Trophoblast cell (in vitro differentiated cells and primary cell): ENCODE results near the gene MRFAP1.

Experiments used
- DNase-seq, 2 donors: peaks; one replicate each; pipeline ENCODE4 v3.0.0-alpha.2; 2016
- H2AFZ ChIP-seq: 2 replicates; pipeline ENCODE4 v1.6.1; 2013; ENCODE audit warnings: low read length, moderate library complexity, mild to moderate bottlenecking; ENCODE audit not compliant: insufficient read depth, poor library complexity
- H2AK5ac ChIP-seq: 2 replicates; pipeline ENCODE4 v1.6.1; 2013; ENCODE audit warnings: mild to moderate bottlenecking, low read length
- H2BK120ac ChIP-seq: 2 replicates; pipeline ENCODE4 v1.6.1; 2013; ENCODE audit warnings: low read length, mild to moderate bottlenecking, moderate library complexity; ENCODE audit not compliant: insufficient read depth, poor library complexity
- H2BK12ac ChIP-seq: 2 replicates; pipeline ENCODE4 v1.6.1; 2013; ENCODE audit warnings: mild to moderate bottlenecking, low read length, moderate library complexity
- H2BK5ac ChIP-seq: 2 replicates; pipeline ENCODE4 v1.6.1; 2013; ENCODE audit warnings: low read length, low read depth, moderate library complexity, mild to moderate bottlenecking; ENCODE audit not compliant: poor library complexity
- H3K14ac ChIP-seq: 2 replicates; pipeline ENCODE4 v1.6.1; 2013; ENCODE audit warnings: mild to moderate bottlenecking, low read length
- H3K18ac ChIP-seq: 2 replicates; pipeline ENCODE4 v1.6.1; 2013; ENCODE audit warnings: mild to moderate bottlenecking, low read length
- H3K23ac ChIP-seq: 2 replicates; pipeline ENCODE4 v1.6.1; 2013; ENCODE audit warnings: low read length
- H3K27ac ChIP-seq: 2 replicates; pipeline ENCODE4 v1.5.1; 2013; ENCODE audit warnings: low read depth, mild to moderate bottlenecking, inconsistent platforms, low read length, moderate library complexity
- H3K27me3 ChIP-seq: 2 replicates; pipeline ENCODE4 v1.6.1; 2013; ENCODE audit warnings: inconsistent platforms, mild to moderate bottlenecking, low read length, moderate library complexity; ENCODE audit not compliant: insufficient read depth
- H3K36me3 ChIP-seq, 2 experiments: 1 replicate in 1 of 2; 2 replicates in 1 of 2; pipeline ENCODE4 v1.6.1; 2013; ENCODE audit warnings: low read length in 2 of 2, mild to moderate bottlenecking in 2 of 2, moderate library complexity in 1 of 2; ENCODE audit not compliant: insufficient read depth in 2 of 2, control insufficient read depth in 1 of 2
- H3K4ac ChIP-seq: 2 replicates; pipeline ENCODE4 v1.6.1; 2013; ENCODE audit warnings: low read depth, mild to moderate bottlenecking, low read length, moderate library complexity
- H3K4me1 ChIP-seq, 2 experiments: 1 replicate in 1 of 2; 2 replicates in 1 of 2; pipeline ENCODE4 v1.6.1; 2013; ENCODE audit warnings: low read length in 2 of 2, mild to moderate bottlenecking in 2 of 2, moderate library complexity in 1 of 2; ENCODE audit not compliant: insufficient read depth in 2 of 2, control insufficient read depth in 1 of 2
- H3K4me2 ChIP-seq: 2 replicates; pipeline ENCODE4 v1.6.1; 2013; ENCODE audit warnings: inconsistent platforms, mild to moderate bottlenecking, low read length, moderate library complexity
- H3K4me3 ChIP-seq: 2 replicates; pipeline ENCODE4 v1.5.1; 2013; ENCODE audit warnings: mild to moderate bottlenecking, low read depth, low read length, inconsistent platforms
- H3K79me1 ChIP-seq: one replicate; pipeline ENCODE4 v1.6.1; 2013; ENCODE audit warnings: low read length
- H3K79me2 ChIP-seq: 2 replicates; pipeline ENCODE4 v1.6.1; 2013; ENCODE audit warnings: low read length, mild to moderate bottlenecking; ENCODE audit not compliant: control insufficient read depth, insufficient read depth, poor library complexity
- H3K9ac ChIP-seq: 2 replicates; pipeline ENCODE4 v1.6.1; 2013; ENCODE audit warnings: mild to moderate bottlenecking, low read length
- H3K9me3 ChIP-seq: 2 replicates; pipeline ENCODE4 v1.6.1; 2013; ENCODE audit warnings: low read depth, mild to moderate bottlenecking, control low read depth, inconsistent platforms, low read length; ENCODE audit not compliant: insufficient read depth
- H4K12ac ChIP-seq: 2 replicates; pipeline ENCODE4 v1.6.1; 2013; ENCODE audit warnings: low read depth, mild to moderate bottlenecking, low read length, moderate library complexity
- H4K8ac ChIP-seq: 2 replicates; pipeline ENCODE4 v1.6.1; 2013; ENCODE audit warnings: low read depth, mild to moderate bottlenecking, low read length, moderate library complexity
- H4K91ac ChIP-seq: one replicate; pipeline ENCODE4 v1.6.1; 2013; ENCODE audit warnings: low read depth, mild to moderate bottlenecking, low read length, moderate library complexity
- WGBS: extraction: QIAGEN DNeasy Blood & Tissue Kit; methylation state at CpG from one replicate; pipeline ENCODE4 v1.1.7; 2013; ENCODE audit warnings: missing lambda C conversion rate; ENCODE audit not compliant: insufficient read length, insufficient coverage; ENCODE audit errors: extremely low coverage; 5-methylcytosine and 5-hydroxymethylcytosine counted together

Gene MRFAP1

GRCh38 chr4:6607368-6608055, 33.0 kb upstream of the MRFAP1 start:
- H2AK5ac ChIP-seq = no peak overlapping the region
- no peak overlapping the region for H2BK12ac ChIP-seq
- no peak overlapping the region for H3K4me2 ChIP-seq
- no CpG with 5 or more reads among the region's 13 CpGs for WGBS
- H3K4ac ChIP-seq = no peak overlapping the region
- H2BK5ac ChIP-seq = no peak overlapping the region
- no peaks in the 10 kb centered on the region for H3K79me2 ChIP-seq
- peaks cover 25 to 29% of the 10 kb centered on the region in 2 experiments for H3K36me3 ChIP-seq
- H3K27ac ChIP-seq = no peak overlapping the region
- no peak overlapping the region for H4K91ac ChIP-seq
- no peak overlapping the region for H3K4me3 ChIP-seq
- no peak overlapping the region for H3K14ac ChIP-seq
- H3K23ac ChIP-seq = no peak overlapping the region
- H3K9me3 ChIP-seq = peaks cover 10% of the 10 kb centered on the region
- no peak overlapping the region for H3K18ac ChIP-seq
- no peak overlapping the region for H4K12ac ChIP-seq
- no peak for DNase-seq
- H3K4me1 ChIP-seq = no peaks in the 10 kb centered on the region
- H4K8ac ChIP-seq = no peak overlapping the region
- H2BK120ac ChIP-seq = no peak overlapping the region
- no peak overlapping the region for H2AFZ ChIP-seq
- no peaks in the 10 kb centered on the region for H3K79me1 ChIP-seq
- no peak overlapping the region for H3K9ac ChIP-seq
- no peaks in the 10 kb centered on the region for H3K27me3 ChIP-seq

DNA sequence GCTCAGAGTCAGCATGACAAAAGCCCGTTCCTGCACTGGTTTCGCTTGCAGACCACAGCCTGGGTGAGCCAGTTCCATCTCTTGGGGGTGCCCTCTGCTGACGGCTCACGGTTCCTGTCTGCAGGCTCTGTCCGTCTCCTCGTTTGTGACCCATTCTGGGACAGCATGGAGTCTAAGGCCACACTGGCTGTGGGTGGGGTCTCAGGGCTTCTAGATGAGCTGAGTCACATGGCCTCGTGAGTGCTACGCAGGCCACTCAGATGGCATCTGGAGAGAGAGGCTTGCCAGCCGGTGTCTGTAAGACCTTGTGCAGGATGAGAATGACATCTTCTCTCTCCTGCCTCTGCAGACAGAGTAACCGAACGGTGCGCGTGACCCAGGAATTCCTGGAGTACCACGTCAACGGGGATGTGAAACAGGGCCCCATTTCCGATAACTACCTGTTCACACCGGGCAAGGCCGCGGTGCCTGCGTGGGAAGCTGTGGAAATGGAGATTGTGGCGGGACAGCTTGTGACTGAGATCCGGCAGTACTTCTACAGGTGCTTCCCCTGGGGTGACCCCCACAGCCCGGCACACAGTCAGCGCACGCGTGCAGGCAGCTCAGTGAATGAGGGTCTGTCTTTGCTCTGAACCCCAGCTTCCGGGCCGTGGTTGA, 31.6 kb upstream of the MRFAP1 start:
- no CpG with 5 or more reads among the region's 28 CpGs for WGBS
- H2AK5ac ChIP-seq = no peak overlapping the region
- H3K9ac ChIP-seq = no peak overlapping the region
- no peak overlapping the region for H3K27ac ChIP-seq
- H2BK5ac ChIP-seq = no peak overlapping the region
- no peak overlapping the region for H2AFZ ChIP-seq
- H3K36me3 ChIP-seq = peaks cover 25 to 29% of the 10 kb centered on the region in 2 experiments
- no peak overlapping the region for H3K4me3 ChIP-seq
- H3K4ac ChIP-seq = no peak overlapping the region
- no peaks in the 10 kb centered on the region for H3K79me2 ChIP-seq
- no peak overlapping the region for H4K91ac ChIP-seq
- H3K4me2 ChIP-seq = no peak overlapping the region
- H3K79me1 ChIP-seq = no peaks in the 10 kb centered on the region
- H2BK12ac ChIP-seq = no peak overlapping the region
- H4K12ac ChIP-seq = no peak overlapping the region
- DNase-seq = no peak
- no peak overlapping the region for H2BK120ac ChIP-seq
- H3K27me3 ChIP-seq = no peaks in the 10 kb centered on the region
- H3K9me3 ChIP-seq = peaks cover 10% of the 10 kb centered on the region
- H3K23ac ChIP-seq = no peak overlapping the region
- no peak overlapping the region for H3K18ac ChIP-seq
- no peaks in the 10 kb centered on the region for H3K4me1 ChIP-seq
- H3K14ac ChIP-seq = no peak overlapping the region
- H4K8ac ChIP-seq = no peak overlapping the region

GRCh38 chr4:6609415-6610079, 30.9 kb upstream of the MRFAP1 start:
- Histone ChIP-seq H3K27me3 (no peaks in the 10 kb centered on the region), H4K12ac (no peak overlapping the region), H3K27ac (no peak overlapping the region), H3K79me1 (no peaks in the 10 kb centered on the region), H2BK120ac (no peak overlapping the region), H4K8ac (no peak overlapping the region), H4K91ac (no peak overlapping the region), H3K36me3 (peaks cover 25 to 29% of the 10 kb centered on the region in 2 experiments), H3K18ac (no peak overlapping the region), H3K4me3 (no peak overlapping the region), H2BK5ac (no peak overlapping the region), H2BK12ac (no peak overlapping the region), H3K9me3 (peaks cover 10% of the 10 kb centered on the region), H3K4me2 (no peak overlapping the region), H3K23ac (no peak overlapping the region), H3K4ac (no peak overlapping the region), H3K14ac (no peak overlapping the region), H3K79me2 (no peaks in the 10 kb centered on the region), H3K4me1 (no peaks in the 10 kb centered on the region), H2AFZ (no peak overlapping the region), H2AK5ac (no peak overlapping the region), H3K9ac (no peak overlapping the region)
- no peak for DNase-seq
- no CpG with 5 or more reads among the region's 26 CpGs for WGBS

GRCh38 chr4:6610856-6611430, 29.5 kb upstream of the MRFAP1 start:
- H3K36me3 ChIP-seq = peaks cover 18 to 25% of the 10 kb centered on the region in 2 experiments
- no peak overlapping the region for H2BK5ac ChIP-seq
- H3K79me1 ChIP-seq = no peaks in the 10 kb centered on the region
- H3K23ac ChIP-seq = no peak overlapping the region
- H3K4ac ChIP-seq = no peak overlapping the region
- H2BK12ac ChIP-seq = no peak overlapping the region
- H3K4me1 ChIP-seq = no peaks in the 10 kb centered on the region
- H3K79me2 ChIP-seq = no peaks in the 10 kb centered on the region
- H4K8ac ChIP-seq = no peak overlapping the region
- H2AFZ ChIP-seq = no peak overlapping the region
- H3K9me3 ChIP-seq = peaks cover 5% of the 10 kb centered on the region
- H2AK5ac ChIP-seq = no peak overlapping the region
- WGBS = no CpG with 5 or more reads among the region's 24 CpGs
- no peak overlapping the region for H3K14ac ChIP-seq
- H3K27me3 ChIP-seq = no peaks in the 10 kb centered on the region
- H2BK120ac ChIP-seq = no peak overlapping the region
- DNase-seq = no peak
- no peak overlapping the region for H3K18ac ChIP-seq
- no peak overlapping the region for H3K4me2 ChIP-seq
- no peak overlapping the region for H3K4me3 ChIP-seq
- no peak overlapping the region for H3K27ac ChIP-seq
- no peak overlapping the region for H4K12ac ChIP-seq
- H3K9ac ChIP-seq = no peak overlapping the region
- no peak overlapping the region for H4K91ac ChIP-seq
